ENCODE measurements around the gene KLK11. TPM values are rescaled to one million over a fixed set of nuclear protein-coding genes. Genes with fewer than 3 reads are reported as not detected.

KLK11 gene
- 1 to 10 TPM in 3 of 12 donors, not detected in 9; 2.0 to 9.1 (median 3.5) TPM for polyA plus RNA-seq (ENCODE audit: insufficient read length in 12 of 12)
- long read RNA-seq, donor 1, result 0 reads
- long read RNA-seq, donor 2, result 0 reads
- long read RNA-seq, donor 3, result 0 reads
- long read RNA-seq, donor 4, result 0 reads
- long read RNA-seq, donor 5, result 0 reads
- long read RNA-seq, donor 6, result 0 reads
- long read RNA-seq, donor 7, result 0 reads
- long read RNA-seq, donor 8, result 0 reads
- long read RNA-seq, donor 9, result 0 reads
- long read RNA-seq, donor 10, result 0 reads
- long read RNA-seq, donor 11, result 0 reads

DNA sequence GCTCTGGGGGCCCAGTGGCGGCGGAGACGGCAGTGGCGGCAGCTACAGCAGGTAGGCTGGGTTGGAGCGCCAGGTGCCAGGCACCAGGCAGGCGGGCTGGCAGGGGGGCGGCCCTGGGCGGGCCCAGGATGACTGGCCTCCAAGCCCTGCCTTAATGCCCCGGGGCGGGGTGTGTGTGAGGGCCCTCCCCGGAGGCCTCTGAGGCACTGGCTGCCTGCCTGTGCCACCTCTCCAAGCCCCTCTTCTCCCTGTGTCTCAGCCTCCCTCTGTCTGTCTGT, at the start of gene KLK11:
KLK11 (minus strand) TSS at position 63 of the 278 bp plus-strand sequence. CDS start 985 bp downstream, outside the sequence.
- DNase-seq, result no peak

DNA sequence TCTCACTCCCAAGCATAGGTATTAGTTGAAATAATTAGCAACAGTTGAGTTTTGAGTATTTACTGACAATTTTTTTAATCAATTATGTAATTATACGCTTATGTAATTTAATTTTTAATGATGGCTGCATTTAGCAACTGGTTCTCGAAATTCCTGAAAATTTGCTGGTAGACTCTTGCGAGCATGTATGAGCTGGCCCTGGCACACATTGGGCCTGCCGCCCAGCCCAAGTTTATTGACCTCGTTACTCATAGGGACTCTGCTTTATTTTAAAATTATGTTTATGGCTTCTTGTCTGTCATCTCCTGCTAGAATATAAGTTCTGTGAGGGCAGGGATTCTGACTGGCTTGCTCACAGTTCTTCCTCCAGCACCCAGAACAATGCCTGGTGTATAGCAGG, 49.6 kb upstream of the KLK11 start:
- no peak for DNase-seq

GRCh38 chr19:51071095-51071405, 44.6 kb upstream of the KLK11 start:
- no peak for DNase-seq

DNA sequence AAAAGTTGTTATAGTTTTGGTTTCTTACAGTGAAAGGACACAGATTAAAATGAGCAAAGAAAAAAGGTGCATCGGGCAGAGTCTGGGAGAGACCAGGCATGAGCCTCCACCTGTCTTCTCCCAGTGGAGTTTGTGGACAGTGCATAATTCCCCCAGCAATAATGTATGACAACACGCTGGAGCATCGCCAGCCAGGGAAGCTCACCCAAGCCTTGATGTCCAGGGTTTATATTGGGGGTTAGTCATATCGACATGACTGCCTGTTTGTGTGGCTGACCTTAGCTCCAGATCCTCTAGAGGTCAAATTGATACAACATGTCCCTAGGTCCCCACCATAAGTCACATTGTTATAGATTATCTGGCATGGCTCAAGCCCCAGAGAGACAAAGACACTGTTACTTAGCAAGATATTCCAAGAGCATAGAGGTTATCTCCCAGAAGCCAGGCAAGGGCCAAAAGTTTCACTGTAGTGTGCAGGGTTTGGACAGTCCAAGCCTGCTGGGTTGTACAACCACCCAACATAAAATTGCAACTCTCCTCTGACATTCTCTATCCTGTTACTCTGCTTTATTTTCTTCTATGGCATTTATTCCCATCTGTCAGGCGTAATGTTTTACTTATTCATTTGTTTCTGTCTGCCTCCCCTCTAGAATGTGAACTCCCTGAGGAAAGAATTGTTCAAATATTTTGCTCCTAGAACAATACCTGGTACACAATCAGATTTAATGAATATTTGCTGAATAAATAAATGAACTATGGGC, 44.1 kb upstream of the KLK11 start:
- DNase-seq, result no peak

- DNase-seq, result no peak
Observed at GRCh38 chr19:51066393-51067186, 40.2 kb upstream of the KLK11 start.

DNA sequence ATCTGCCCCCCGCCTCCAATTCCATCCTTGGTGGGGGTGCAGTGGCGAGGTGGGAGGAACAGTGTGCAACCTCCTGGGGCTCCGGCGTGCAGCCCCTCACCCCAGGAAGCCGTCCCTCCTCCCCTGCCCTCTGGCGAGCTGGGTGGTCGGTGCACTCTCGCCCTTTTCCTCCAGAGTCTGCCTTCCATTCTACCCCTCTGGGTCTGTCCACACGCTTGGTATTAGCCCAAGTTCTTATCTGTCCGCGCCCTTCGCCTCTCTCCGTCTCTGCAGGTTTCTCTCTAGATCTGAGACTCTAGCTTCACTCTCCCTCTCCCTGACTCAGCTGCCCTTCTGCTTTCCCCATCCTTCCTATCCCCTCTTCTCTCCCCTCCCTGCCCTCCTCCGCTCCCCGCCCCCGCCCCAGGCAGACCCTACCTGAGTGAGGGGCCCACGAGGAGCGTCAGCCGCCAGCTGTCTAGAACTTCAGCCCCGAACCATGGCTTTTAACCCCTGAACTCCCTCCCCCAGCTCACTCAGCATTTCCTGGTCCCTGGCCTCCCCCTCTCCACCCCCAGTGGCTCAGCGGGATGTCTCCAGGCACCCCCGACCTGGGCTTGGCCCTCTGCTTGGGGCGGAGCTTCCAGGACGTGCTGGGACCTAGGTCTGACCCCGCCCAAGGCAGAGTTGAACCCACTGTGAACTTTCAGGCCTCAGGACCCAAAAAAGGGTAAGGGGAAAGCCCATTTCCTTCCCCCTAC, 39.0 kb upstream of the KLK11 start:
- DNase-seq, result no peak

GRCh38 chr19:51064534-51065220, 38.3 kb upstream of the KLK11 start, which contains the start of gene KLK13:
TSS of gene KLK13 (minus strand) at chr19:51065092. CDS start at chr19:51065067, 25 bp downstream.
- DNase-seq, result no peak

DNA sequence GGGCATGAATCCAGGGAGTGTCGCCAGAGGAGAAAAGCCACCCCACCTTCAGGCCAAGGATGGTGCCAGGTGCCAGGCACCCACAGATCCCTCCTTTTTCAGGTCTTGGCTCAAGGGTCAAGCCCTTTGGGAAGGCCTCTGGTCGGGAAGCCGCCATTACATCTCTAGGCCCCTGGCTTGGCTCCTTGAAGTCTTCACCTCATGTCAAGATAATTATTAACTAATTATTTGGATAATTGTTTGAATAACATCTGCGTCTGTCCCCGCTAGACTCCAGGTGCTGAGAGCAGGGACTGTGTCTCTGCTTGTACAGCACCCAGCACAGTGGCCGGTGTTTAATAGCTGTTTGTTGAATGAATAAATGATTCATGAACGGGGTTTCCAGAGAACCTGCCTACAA, 37.2 kb upstream of the KLK11 start:
- DNase-seq, result no peak

DNA sequence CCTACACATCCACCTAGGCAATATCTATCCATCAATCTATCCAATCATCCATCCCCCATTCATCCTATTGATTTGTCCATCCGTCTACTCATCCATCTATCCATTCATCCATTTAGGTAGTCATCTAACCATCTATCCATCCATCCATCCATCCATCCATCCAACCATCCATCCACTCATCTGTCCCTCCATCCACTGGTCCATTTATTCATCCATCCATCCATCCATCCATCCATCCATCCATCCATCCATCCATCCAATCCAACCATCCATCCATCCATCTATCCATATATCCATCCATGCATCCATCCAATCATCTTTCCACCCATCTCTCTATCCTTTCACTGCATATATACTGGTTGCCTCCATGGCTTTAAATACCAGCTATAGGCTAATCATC, 34.6 kb upstream of the KLK11 start:
- no peak for DNase-seq

DNA sequence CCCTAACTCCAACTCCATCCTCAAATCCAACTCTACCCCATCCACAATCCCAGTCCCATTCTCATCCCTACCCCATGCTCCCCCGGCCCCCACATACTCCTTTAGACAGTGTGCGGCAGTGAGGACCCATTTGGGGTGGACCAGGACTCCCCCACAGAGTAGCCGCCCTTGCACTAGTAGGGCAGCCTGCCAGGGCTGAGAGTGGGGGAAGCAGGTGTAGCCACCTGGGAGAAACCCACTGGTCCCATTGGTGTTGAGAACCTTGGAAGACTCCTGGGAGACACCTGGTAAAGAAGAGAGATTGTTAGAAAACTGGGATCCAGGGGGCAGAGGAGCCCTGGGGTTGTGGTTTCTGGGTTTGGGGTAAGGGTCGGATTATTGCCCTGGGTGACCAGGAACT, 33.9 kb upstream of the KLK11 start:
- DNase-seq, result no peak

DNA sequence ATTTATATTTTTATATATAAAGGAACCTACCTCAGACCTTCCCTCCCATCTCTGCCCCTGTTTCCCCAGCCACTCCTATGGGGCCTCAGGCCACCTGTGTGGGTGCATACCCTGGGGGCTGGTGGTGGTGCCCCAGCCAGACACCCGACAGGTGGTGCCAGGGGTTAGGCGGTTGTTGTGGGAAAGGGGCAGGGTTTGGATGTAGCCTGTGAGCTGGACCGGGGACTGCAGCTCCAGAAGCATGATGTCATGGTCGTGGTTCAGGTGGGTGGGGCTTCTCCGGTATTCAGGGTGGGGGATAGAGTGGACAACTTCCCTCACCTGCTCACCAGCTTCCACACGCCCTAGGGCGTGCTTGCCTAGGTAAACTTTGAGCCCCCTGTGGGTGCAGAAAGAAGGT, 33.3 kb upstream of the KLK11 start:
- no peak for DNase-seq

- no peak for DNase-seq
Observed at GRCh38 chr19:51055866-51056265, 29.4 kb upstream of the KLK11 start.

DNA sequence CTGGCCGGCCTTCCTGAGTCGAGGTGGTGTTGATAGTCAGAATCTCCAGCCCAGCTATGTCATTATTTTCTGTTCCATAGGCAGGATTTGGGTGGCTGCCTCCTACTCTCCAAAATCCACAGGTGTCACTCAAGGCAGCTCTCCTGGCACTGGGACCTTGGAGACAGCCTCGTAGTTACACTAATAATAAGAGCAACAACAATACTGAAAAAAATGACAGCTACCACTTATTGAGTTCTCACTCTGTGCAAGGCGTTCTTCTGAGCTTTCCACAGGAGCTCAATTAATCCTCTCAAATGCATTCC, 20.6 kb upstream of the KLK11 start:
- DNase-seq, result no peak

DNA sequence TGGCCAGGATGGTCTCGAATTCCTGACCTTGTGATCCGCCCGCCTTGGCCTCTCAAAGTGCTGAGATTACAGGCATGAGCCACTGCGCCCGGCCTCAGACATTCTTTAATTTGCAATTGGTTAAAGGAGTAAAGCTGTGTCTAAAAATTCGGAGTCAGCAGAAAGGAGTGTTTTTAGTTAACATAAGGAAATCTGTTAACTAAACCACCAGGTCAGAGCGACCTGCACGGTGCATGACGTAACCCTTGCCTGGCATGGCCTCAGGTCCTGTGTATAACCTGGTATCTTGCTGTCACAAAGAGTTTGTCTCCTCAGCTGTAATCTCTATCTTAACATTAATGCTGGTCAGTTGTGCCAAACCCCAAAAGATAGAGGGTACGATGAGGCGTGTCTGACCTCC, 17.9 kb upstream of the KLK11 start:
- no peak for DNase-seq

DNA sequence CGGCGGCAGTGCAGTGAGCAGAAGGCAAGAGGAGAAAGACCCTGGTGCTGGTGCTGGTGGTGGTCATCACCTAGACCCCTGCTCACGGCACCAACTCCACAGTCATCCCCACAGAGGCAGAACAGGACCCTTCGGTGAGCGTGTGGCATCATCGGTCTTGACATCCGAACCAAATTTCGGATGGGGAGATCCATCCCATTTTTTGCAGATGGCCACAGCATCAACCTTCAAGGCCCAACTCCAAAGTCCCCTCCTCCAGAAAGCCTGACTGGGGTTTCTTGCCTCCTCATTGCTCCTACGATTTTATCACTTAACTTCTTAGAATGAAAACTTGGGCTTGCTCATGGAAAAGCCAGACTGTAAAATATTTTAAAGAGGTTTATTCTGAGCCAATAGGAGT, 17.1 kb upstream of the KLK11 start:
- DNase-seq, result no peak

- no peak for DNase-seq
Observed at GRCh38 chr19:51040151-51040550, 13.7 kb upstream of the KLK11 start.

- no peak for DNase-seq
Observed at GRCh38 chr19:51036519-51036918, 10.1 kb upstream of the KLK11 start.

- DNase-seq, result no peak
Observed at GRCh38 chr19:51034704-51035103, 8.3 kb upstream of the KLK11 start, which contains the start of gene KLK12. TSS of gene KLK12 (minus strand) at chr19:51035002. CDS start at chr19:51034621, 381 bp downstream.

GRCh38 chr19:51031880-51032225, 5.4 kb upstream of the KLK11 start:
- no peak for DNase-seq

GRCh38 chr19:51031220-51031879, 4.9 kb upstream of the KLK11 start:
- DNase-seq, result no peak

DNA sequence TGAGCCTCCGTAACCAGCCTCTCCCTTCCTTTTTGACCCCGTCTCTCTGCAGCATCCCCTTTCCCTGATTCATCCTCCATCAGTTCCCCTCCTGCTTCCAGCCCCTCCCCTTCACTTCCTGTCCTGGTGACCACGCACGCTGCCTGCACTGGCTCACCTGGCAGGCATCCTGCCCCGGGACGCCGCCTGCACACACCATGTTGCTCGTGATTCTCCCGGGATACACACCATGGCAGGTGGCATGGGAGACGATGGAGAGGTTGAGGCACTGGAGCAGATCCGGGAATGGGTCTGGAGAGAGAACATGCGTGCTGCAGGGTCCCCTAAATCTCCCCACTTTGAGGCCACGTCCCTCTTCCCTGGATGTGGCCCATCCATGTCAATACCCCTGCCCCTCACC, 4.2 kb upstream of the KLK11 start:
- no peak for DNase-seq
